ENCODE results near the gene FCRL6. TPM values are rescaled to one million over a fixed set of nuclear protein-coding genes. Genes with fewer than 3 reads are reported as not detected.

The FCRL6 gene
- total and polyA plus RNA-seq, 2 of the 13 experiments (the other 11 are each of a cell fraction or from before 2014, with no cell fraction given) = not detected

DNA sequence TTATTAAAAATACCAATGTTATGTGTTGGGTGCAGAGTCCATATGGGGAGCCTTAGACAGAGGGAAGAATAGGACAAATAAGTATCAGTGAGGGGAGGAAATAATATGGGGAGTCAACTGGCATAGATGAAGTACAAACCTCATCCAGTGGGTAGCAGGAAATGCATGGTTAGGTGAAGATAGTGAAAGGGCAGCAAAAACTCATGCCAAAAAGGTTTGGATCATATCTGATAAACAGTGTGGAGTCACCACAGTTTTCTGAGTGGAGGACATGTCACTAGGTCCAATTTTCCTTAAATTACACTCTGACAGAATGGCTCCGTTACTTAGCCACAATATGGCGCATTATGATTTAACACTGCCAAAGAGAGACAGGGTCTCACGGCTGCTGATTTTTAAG, 11.1 kb upstream of the FCRL6 start:
- intact Hi-C loops (cut with micrococcal nuclease; ENCODE audit: unreplicated experiment) = no loop called here

GRCh38 chr1:159791461-159791860, 10.7 kb upstream of the FCRL6 start:
- ATAC-seq (no peak), FAIRE-seq (no peak), DNase-seq (ENCODE audit: low spot score) (no peak)
- H3K4me3 ChIP-seq (replicated peaks in 1 of 3; ENCODE audit: insufficient read depth in 1 of 3, low read depth in 2 of 3, low read length in 3 of 3) = no peak overlapping the region
- no peaks in the 10 kb centered on the region; a peak in 1 of 5 replicates for H3K27me3 ChIP-seq (ENCODE audit: control insufficient read depth in 1 of 2, insufficient read depth in 2 of 2, low read length in 2 of 2)
- no peaks in the 10 kb centered on the region for H3K4me1 ChIP-seq (ENCODE audit: insufficient read depth, low read length)
- H3K4me2 ChIP-seq (ENCODE audit: low read depth, low read length) = no peak overlapping the region
- 0% methylated on average over 3 of the region's 3 CpGs for WGBS (ENCODE audit: low lambda C conversion rate)
- intact Hi-C loops (cut with micrococcal nuclease; ENCODE audit: unreplicated experiment) (no loop called here), in situ Hi-C loops (cut with HindIII; ENCODE audit: extremely low pct_ligation_motif_present, low pct_unique_long_range_greater_than_20kb) (no loop called here)
- CTCF ChIA-PET (ENCODE audit: low intra/inter-chr PET ratio, low total read pairs) = interaction anchor here (0.9 kb wide), 1 partner anchor 659 kb away, joined by 3 read pairs; no protein-coding TSS in a partner anchor
- no peak overlapping the region for H2AFZ ChIP-seq (ENCODE audit: low read length)
- BruUV-seq (replicated peaks) = no TSS peak
- no peaks in the 10 kb centered on the region for H3K9me3 ChIP-seq (ENCODE audit: low read length)
- no peaks in the 10 kb centered on the region for H4K20me1 ChIP-seq (ENCODE audit: insufficient read depth, low read length)
- POLR2A ChIA-PET = no interaction called here
- no peak overlapping the region for H3K27ac ChIP-seq (ENCODE audit: extremely low read length, insufficient read depth, low read length)
- H3K36me3 ChIP-seq (replicated peaks in 1 of 2; ENCODE audit: control insufficient read depth in 1 of 2, insufficient read depth in 2 of 2, low read length in 2 of 2) = no peaks in the 10 kb centered on the region
- H3K79me2 ChIP-seq (ENCODE audit: insufficient read depth, low read length) = no peaks in the 10 kb centered on the region
- H3K9ac ChIP-seq (ENCODE audit: insufficient read depth, low read depth, low read length) = no peak overlapping the region
- no peak for TF ChIP-seq ZNF766 (CRISPR knock-in tag; IDR thresholded peaks at IDR 0.05; ENCODE audit: borderline replicate concordance)
- no peak for TF ChIP-seq GABPA (IDR thresholded peaks at IDR 0.05; ENCODE audit: low read depth, low read length)
- TF ChIP-seq GABPA (CRISPR knock-in tag; IDR thresholded peaks at IDR 0.05; ENCODE audit: low read depth) = no peak
- no peak for TF ChIP-seq AGO2 (optimal IDR thresholded peaks at IDR 0.05; ENCODE audit: low read depth, low read length)
- TF ChIP-seq, protein P1, sequence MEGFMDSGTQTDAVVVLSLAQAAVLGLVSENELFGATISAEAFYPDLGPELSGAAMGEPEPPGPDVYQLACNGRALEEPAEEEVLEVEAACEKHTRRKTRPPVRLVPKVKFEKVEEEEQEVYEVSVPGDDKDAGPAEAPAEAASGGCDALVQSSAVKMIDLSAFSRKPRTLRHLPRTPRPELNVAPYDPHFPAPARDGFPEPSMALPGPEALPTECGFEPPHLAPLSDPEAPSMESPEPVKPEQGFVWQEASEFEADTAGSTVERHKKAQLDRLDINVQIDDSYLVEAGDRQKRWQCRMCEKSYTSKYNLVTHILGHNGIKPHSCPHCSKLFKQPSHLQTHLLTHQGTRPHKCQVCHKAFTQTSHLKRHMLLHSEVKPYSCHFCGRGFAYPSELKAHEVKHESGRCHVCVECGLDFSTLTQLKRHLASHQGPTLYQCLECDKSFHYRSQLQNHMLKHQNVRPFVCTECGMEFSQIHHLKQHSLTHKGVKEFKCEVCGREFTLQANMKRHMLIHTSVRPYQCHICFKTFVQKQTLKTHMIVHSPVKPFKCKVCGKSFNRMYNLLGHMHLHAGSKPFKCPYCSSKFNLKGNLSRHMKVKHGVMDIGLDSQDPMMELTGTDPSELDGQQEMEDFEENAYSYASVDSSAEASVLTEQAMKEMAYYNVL (CRISPR knock-in tag; IDR thresholded peaks at IDR 0.05; ENCODE audit: borderline replicate concordance) = no peak
- no peak for TF ChIP-seq REL (CRISPR knock-in tag; conservative IDR thresholded peaks at IDR 0.05)
- TF ChIP-seq ZNF549 (CRISPR knock-in tag; IDR thresholded peaks at IDR 0.05) = no peak
- TF ChIP-seq, protein P2, sequence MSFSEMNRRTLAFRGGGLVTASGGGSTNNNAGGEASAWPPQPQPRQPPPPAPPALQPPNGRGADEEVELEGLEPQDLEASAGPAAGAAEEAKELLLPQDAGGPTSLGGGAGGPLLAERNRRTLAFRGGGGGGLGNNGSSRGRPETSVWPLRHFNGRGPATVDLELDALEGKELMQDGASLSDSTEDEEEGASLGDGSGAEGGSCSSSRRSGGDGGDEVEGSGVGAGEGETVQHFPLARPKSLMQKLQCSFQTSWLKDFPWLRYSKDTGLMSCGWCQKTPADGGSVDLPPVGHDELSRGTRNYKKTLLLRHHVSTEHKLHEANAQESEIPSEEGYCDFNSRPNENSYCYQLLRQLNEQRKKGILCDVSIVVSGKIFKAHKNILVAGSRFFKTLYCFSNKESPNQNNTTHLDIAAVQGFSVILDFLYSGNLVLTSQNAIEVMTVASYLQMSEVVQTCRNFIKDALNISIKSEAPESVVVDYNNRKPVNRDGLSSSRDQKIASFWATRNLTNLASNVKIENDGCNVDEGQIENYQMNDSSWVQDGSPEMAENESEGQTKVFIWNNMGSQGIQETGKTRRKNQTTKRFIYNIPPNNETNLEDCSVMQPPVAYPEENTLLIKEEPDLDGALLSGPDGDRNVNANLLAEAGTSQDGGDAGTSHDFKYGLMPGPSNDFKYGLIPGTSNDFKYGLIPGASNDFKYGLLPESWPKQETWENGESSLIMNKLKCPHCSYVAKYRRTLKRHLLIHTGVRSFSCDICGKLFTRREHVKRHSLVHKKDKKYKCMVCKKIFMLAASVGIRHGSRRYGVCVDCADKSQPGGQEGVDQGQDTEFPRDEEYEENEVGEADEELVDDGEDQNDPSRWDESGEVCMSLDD (CRISPR knock-in tag; IDR thresholded peaks at IDR 0.05; ENCODE audit: borderline replicate concordance) = no peak
- no peak for TF ChIP-seq ZNF276 (CRISPR knock-in tag; IDR thresholded peaks at IDR 0.05; ENCODE audit: low read depth)
- no peak for TF ChIP-seq NFE2L1 (CRISPR knock-in tag; IDR thresholded peaks at IDR 0.05; ENCODE audit: borderline replicate concordance)
- no peak for TF ChIP-seq ZNF564 (CRISPR knock-in tag; IDR thresholded peaks at IDR 0.05)
- no peak for TF ChIP-seq ZNF737 (CRISPR knock-in tag; IDR thresholded peaks at IDR 0.05; ENCODE audit: borderline replicate concordance)

More for the DNA sequence above, 11.1 kb upstream of the FCRL6 start:
- no peak for ATAC-seq
- no peaks in the 10 kb centered on the region for H4K20me1 ChIP-seq (ENCODE audit: insufficient read depth, low read length)
- BruUV-seq (replicated peaks) = no TSS peak
- no peaks in the 10 kb centered on the region; a peak in 1 of 5 replicates for H3K27me3 ChIP-seq (ENCODE audit: control insufficient read depth in 1 of 2, insufficient read depth in 2 of 2, low read length in 2 of 2)
- WGBS (ENCODE audit: low lambda C conversion rate) = 0% methylated on average over 3 of the region's 3 CpGs
- H3K4me3 ChIP-seq (replicated peaks in 1 of 3; ENCODE audit: insufficient read depth in 1 of 3, low read depth in 2 of 3, low read length in 3 of 3) = no peak overlapping the region
- DNase-seq (ENCODE audit: low spot score) = no peak
- ChIA-PET POLR2A (no interaction called here), CTCF (ENCODE audit: low intra/inter-chr PET ratio, low total read pairs) (interaction anchor here (0.9 kb wide), 1 partner anchor 659 kb away, joined by 3 read pairs; no protein-coding TSS in a partner anchor)
- in situ Hi-C loops (cut with HindIII; ENCODE audit: extremely low pct_ligation_motif_present, low pct_unique_long_range_greater_than_20kb) = no loop called here
- no peaks in the 10 kb centered on the region for H3K4me1 ChIP-seq (ENCODE audit: insufficient read depth, low read length)
- no peaks in the 10 kb centered on the region for H3K79me2 ChIP-seq (ENCODE audit: insufficient read depth, low read length)
- no peak for TF ChIP-seq ZNF839 (CRISPR knock-in tag; IDR thresholded peaks at IDR 0.05; ENCODE audit: borderline replicate concordance)
- H3K36me3 ChIP-seq (replicated peaks in 1 of 2; ENCODE audit: control insufficient read depth in 1 of 2, insufficient read depth in 2 of 2, low read length in 2 of 2) = no peaks in the 10 kb centered on the region
- no peak for FAIRE-seq
- H3K9me3 ChIP-seq (ENCODE audit: low read length) = no peaks in the 10 kb centered on the region
- no peak overlapping the region for H3K9ac ChIP-seq (ENCODE audit: insufficient read depth, low read depth, low read length)
- no peak overlapping the region for H3K4me2 ChIP-seq (ENCODE audit: low read depth, low read length)
- H2AFZ ChIP-seq (ENCODE audit: low read length) = no peak overlapping the region
- no peak overlapping the region for H3K27ac ChIP-seq (ENCODE audit: extremely low read length, insufficient read depth, low read length)

Data from HepG2 (cell line).